Heart right ventricle (tissue), 16 donors: ENCODE data around the gene AGFG2. TPM values are rescaled to one million over a fixed set of nuclear protein-coding genes. Genes with fewer than 3 reads are reported as not detected.
"Not testable (repeated sequence)": the region's sequence is repeated elsewhere in the genome, so short reads cannot be mapped to it uniquely, and the experiment has no call there.

Experiments
- ATAC-seq, 8 donors: fragments of 200-7000 bp; cut with Tn5 transposase; one replicate each; pipeline ENCODE4 v1.9.1; 2020; ENCODE audit warnings: mild to moderate bottlenecking in 8 of 8, moderate library complexity in 8 of 8, moderate number of reproducible peaks in 1 of 8
- DNase-seq, 2 donors: peaks; one replicate each; pipeline ENCODE4 v3.0.0-alpha.2; 2020
- H3K27ac ChIP-seq, 10 donors: fragments of 200-600 bp; sonication (generic) in 2 of 10; one replicate each; pipeline versions ENCODE4 v1.5.0 to v1.8.0; 2020 to 2022; ENCODE audit warnings: mild to moderate bottlenecking in 3 of 10
- H3K27me3 ChIP-seq, 7 donors: fragments of 200-600 bp; one replicate each; pipeline ENCODE4 v1.8.0; 2021 to 2022; ENCODE audit warnings: mild to moderate bottlenecking in 2 of 7
- H3K36me3 ChIP-seq, 9 donors: fragments of 200-600 bp; sonication (generic) in 1 of 9; one replicate each; pipeline versions ENCODE4 v1.5.0 to v1.8.0; 2020 to 2022; ENCODE audit warnings: mild to moderate bottlenecking in 2 of 9
- H3K4me1 ChIP-seq, 9 donors: fragments of 200-600 bp; sonication (generic) in 1 of 9; one replicate each; pipeline versions ENCODE4 v1.5.0 to v1.8.0; 2020 to 2022; ENCODE audit warnings: mild to moderate bottlenecking in 4 of 9
- H3K4me3 ChIP-seq, 10 donors: fragments of 200-600 bp; sonication (generic) in 2 of 10; one replicate each; pipeline versions ENCODE4 v1.5.0 to v1.8.0; 2020 to 2022; ENCODE audit warnings: mild to moderate bottlenecking in 7 of 10, moderate library complexity in 2 of 10
- H3K9me3 ChIP-seq, 11 donors: fragments of 200-600 bp in 10 of 11; sonication (generic) in 2 of 11; one replicate each; pipeline versions ENCODE4 v1.5.0 to v1.8.0; 2013 to 2022; ENCODE audit warnings: mild to moderate bottlenecking in 2 of 11, control low read depth in 1 of 11, moderate library complexity in 1 of 11
- WGBS, 2 donors: extraction: QIAGEN DNeasy Blood & Tissue Kit; methylation state at CpG; one replicate each; pipeline ENCODE4 v1.1.7; 2013; ENCODE audit warnings: inconsistent platforms in 1 of 2; 5-methylcytosine and 5-hydroxymethylcytosine counted together
- intact Hi-C, 10 donors: fragments of 100-400 bp; cut with DNase I; formaldehyde crosslinking; loops; one replicate each; pipeline versions ENCODE4 v1.11.1 to v1.14.2; 2022
- polyA plus RNA-seq, 2 donors: library from polyadenylated mRNA; stranded (reverse); fragments of 200-250 nt; gene quantifications; one replicate each; pipeline ENCODE4 v1.2.3, GENCODE V29; 2013
- total RNA-seq, 10 donors: library from RNA; stranded (reverse); fragmentation: NEBNext Ultra II Directional in 3 of 10; extraction: Animal tissue kit (Norgen Biotek cat#: 25700) in 3 of 10; gene quantifications; one replicate each; pipeline versions ENCODE4 v1.2.1 to v1.2.4, GENCODE V29; 2021 to 2023
- TF ChIP-seq, protein P1 (sequence below), 9 donors: fragments of 200-600 bp; sonication (generic) in 2 of 9; IDR thresholded peaks; one replicate each; pipeline versions ENCODE4 v1.5.0 to v1.8.0; 2021 to 2022; ENCODE audit warnings: antibody characterized with exemption in 9 of 9, mild to moderate bottlenecking in 5 of 9, moderate library complexity in 1 of 9
- donor health status: Arrhythmogenic right ventricular cardiomyopathy.
- donor health status: ischemic (EF 13 %, LVEDD 7.1; RV severe dilation, severe dysfunction).
- donor health status: healthy with polysubstance abuse.
- donor health status: DM: no; HTN: yes; CAD: no.
- donor health status: DM: no; HTN: no; CAD: no.
- donor health status: ischemic (EF 25% LVEDD 6.9; RV normal size, moderate dysfunction).
- donor health status: ischemic (EF 25% LVEDD 5.7; RV mildly dilated, moderate dysfunction).
- donor health status: healthy.
- donor health status: DM: yes; HTN: yes; CAD: no.
- donor health status: Ischemic cardiomyopathy.
- donor health status: ischemic (EF 35%, LVEDD 5.7; RV mildly dilated, moderate dysfunction).
- donor health status: nonischemic (EF 11% LVEDD 7.7; RV severe dilation, severe dysfunction).
- donor health status: DM: yes; HTN: yes; CAD: no.
- donor health status: PGD.
- donor health status: ischemic (EF 29% LVEDD 5.4; RV normal size, mild dysfunction).
- donor health status: nonischemic (EF 23%, LVEDD 6.1; RV moderate dilation, normal function).

Gene AGFG2
- total and polyA plus RNA-seq, 12 donors = 9.9 to 35.8 (median 27.3) TPM

DNA sequence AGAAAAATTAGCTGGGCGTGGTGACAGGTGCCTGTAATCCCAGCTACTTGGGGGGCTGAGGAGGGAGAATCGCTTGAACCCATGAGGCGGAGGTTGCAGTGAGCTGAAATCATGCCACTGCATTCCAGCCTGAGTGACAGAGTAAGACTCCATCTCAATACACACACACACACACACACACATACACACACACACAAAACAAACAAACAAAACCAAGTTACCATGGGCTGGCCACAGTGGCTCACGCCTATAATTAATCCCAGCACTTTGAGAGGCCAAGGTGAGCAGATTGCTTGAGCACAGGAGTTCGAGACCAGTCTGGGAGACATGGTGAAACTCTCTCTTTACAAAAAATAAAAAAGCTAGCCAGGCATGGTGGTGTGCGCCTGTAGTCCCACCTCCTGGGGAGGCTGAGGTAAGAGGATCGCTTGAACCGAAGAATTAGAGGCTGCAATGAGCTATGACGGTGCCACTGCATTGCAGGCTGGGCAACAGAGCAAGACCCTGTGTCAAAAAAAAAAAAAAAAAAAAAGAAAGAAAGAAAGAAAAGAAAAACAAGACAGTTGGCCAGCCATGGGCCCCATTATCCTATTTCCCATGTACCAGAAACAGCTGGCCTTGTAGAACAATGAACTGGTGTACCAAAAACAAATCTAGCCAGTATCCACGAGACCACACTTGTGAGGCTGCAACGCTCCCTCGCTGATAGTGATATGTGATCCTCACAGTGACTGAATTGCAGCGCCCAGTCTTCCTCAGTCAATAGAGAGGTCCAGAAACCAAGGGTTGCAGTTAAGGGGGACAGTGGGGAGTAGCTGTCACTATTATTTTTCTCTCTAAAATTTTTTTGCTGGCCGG lies 6.6 kb upstream of the AGFG2 start:
- ATAC-seq = no peak
- Histone ChIP-seq H3K4me1 (no peaks in the 10 kb centered on the region), H3K27me3 (peaks cover 0 to 4% (median 0%) of the 10 kb centered on the region in 7 donors), H3K27ac (no peak overlapping the region), H3K4me3 (no peak overlapping the region), H3K9me3 (no peaks in the 10 kb centered on the region), H3K36me3 (no peaks in the 10 kb centered on the region)
- intact Hi-C loops = no loop called here
- DNase-seq = no peak
- 84 to 86% methylated on average over 14 of the region's 14 CpGs for WGBS, 2 donors
- TF ChIP-seq, protein P1, sequence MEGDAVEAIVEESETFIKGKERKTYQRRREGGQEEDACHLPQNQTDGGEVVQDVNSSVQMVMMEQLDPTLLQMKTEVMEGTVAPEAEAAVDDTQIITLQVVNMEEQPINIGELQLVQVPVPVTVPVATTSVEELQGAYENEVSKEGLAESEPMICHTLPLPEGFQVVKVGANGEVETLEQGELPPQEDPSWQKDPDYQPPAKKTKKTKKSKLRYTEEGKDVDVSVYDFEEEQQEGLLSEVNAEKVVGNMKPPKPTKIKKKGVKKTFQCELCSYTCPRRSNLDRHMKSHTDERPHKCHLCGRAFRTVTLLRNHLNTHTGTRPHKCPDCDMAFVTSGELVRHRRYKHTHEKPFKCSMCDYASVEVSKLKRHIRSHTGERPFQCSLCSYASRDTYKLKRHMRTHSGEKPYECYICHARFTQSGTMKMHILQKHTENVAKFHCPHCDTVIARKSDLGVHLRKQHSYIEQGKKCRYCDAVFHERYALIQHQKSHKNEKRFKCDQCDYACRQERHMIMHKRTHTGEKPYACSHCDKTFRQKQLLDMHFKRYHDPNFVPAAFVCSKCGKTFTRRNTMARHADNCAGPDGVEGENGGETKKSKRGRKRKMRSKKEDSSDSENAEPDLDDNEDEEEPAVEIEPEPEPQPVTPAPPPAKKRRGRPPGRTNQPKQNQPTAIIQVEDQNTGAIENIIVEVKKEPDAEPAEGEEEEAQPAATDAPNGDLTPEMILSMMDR (IDR thresholded peaks at IDR 0.05) = no peak

DNA sequence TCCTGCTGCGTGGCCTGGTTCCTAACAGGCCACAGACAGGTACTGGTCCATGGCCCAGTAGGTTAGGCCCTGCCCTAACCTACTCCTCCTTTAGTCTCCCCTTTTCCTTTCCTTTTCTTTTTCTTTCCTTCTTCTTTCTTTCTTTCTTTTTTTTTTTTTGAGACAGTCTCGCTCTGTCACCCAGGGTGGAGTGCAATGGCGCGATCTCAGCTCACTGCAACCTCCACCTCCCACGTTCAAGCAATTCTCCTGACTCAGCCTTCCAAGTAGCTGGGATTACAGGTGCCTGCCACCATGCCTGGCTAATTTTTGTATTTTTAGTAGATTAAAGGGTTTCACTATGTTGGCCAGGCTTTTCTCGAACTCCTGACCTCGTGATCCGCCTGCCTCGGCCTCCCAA lies 3.0 kb upstream of the AGFG2 start:
- WGBS, 2 donors = 92 to 94% methylated on average over 9 of the region's 9 CpGs
- H3K27me3 ChIP-seq, ATAC-seq, DNase-seq, H3K27ac ChIP-seq, H3K4me3 ChIP-seq, H3K9me3 ChIP-seq, H3K36me3 ChIP-seq: not testable (repeated sequence)
- peaks cover 6 to 21% (median 15%) of the 10 kb centered on the region in 9 donors for H3K4me1 ChIP-seq
- intact Hi-C loops = loop anchor here in 1 of 10 donors (5.0 kb wide), 1 partner anchor 59 kb away; the partner anchor contains the start of gene TSC22D4

DNA sequence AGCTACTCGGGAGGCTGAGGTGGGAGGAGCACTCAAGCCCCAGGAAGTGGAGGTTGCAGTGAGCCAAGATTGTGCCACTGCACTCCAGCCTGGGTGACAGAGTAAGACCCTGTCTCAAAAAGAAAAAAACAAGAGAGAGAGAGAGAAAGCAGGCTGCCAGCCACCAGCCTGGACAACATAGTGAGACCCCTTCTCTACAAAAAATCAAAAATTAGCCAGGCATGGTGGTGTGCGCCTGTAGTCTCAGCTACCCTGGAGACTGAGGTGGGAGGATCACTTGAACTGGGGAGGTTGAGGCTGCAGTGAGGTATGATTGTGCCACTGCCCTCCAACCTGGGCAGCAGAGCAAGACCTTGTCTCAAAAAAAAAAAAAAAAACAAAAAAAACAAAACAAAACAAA lies 2.3 kb upstream of the AGFG2 start:
- H3K4me1 ChIP-seq = peaks cover 6 to 22% (median 15%) of the 10 kb centered on the region in 9 donors
- DNase-seq, H3K9me3 ChIP-seq, H3K27ac ChIP-seq, H3K4me3 ChIP-seq, H3K27me3 ChIP-seq, ATAC-seq, H3K36me3 ChIP-seq: not testable (repeated sequence)
- 83 to 92% methylated on average over 2 of the region's 2 CpGs for WGBS, 2 donors
- intact Hi-C loops = loop anchor here in 1 of 10 donors (5.0 kb wide), 1 partner anchor 59 kb away; the partner anchor contains the start of gene TSC22D4

DNA sequence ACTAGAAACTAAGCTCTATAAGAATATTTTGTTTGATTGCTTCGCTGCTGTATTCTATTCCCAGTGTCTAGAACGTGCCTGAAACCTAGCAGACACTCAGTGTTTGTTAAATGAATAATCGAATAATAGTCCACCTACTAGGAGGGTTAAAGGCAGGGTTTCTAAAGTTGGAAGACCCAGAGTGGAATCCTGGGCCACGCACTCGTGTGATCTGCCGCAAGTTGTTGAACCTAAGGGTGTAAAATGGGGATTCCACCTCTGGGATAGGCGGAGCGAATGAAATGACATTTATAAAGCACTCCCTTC lies 702 bp upstream of the AGFG2 start:
- 9% methylated on average over 8 of the region's 8 CpGs for WGBS, 2 donors
- intact Hi-C loops = loop anchor here in 2 of 10 donors (2.0 to 5.0 kb wide), 2 partner anchors 48 to 61 kb away; partner anchors contain the start of genes FBXO24 (in 1 of the 2), LRCH4 (in 1 of the 2) and TSC22D4 (in 1 of the 2)
- TF ChIP-seq, protein P1 (IDR thresholded peaks at IDR 0.05) = no peak
- H3K4me3 ChIP-seq = peak overlapping the region in 7 of 10 donors; percentile 4 to 94 (median 40)
- no peaks in the 10 kb centered on the region for H3K36me3 ChIP-seq
- peak overlapping the region in 5 of 10 donors; percentile 14 to 69 (median 42) for H3K27ac ChIP-seq
- H3K4me1 ChIP-seq = peaks cover 6 to 22% (median 15%) of the 10 kb centered on the region in 9 donors
- DNase-seq (no peak), ATAC-seq (no peak)
- peaks cover 0 to 1% (median 0%) of the 10 kb centered on the region in 7 donors for H3K27me3 ChIP-seq
- H3K9me3 ChIP-seq = no peaks in the 10 kb centered on the region

DNA sequence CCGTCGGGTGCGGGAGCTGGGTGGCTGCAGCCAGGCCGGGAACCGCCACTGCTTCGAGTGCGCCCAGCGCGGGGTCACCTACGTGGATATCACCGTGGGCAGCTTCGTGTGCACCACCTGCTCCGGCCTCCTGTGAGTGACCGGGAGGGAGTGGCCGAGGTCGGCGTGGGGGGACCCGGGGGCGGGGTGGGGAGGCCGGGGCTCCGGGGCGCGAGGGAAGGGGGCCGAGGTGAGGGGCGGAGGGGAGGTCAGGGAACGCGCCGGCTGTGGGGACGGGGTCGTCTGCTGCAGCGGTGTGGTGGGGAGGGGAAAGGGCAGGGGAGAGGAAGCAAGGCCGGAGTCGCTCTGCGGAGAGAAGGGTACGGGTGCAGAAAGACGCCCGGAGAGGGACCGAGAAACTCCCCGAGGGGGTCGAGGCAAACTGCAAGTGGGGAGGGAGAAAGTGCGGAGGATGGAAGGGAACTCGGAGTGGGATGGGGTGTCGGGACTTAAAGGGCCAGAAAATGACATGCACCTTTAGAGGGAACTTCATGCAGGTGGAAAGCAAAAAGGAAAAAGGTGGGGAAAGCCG lies 518 bp downstream of the AGFG2 start:
- H3K9me3 ChIP-seq = no peaks in the 10 kb centered on the region
- DNase-seq (no peak), ATAC-seq (no peak)
- H3K27me3 ChIP-seq = no peaks in the 10 kb centered on the region
- peak overlapping the region in 9 of 10 donors; percentile 59 to 84 (median 75) for H3K27ac ChIP-seq
- H3K4me1 ChIP-seq = peaks cover 6 to 34% (median 22%) of the 10 kb centered on the region in 9 donors
- 1 to 2% methylated on average over 36 to 44 of the region's 44 CpGs for WGBS, 2 donors
- intact Hi-C loops = loop anchor here in 2 of 10 donors (2.0 to 5.0 kb wide), 2 partner anchors 47 to 62 kb away; partner anchors contain the start of genes FBXO24 (in 1 of the 2), LRCH4 (in 1 of the 2) and TSC22D4 (in 1 of the 2)
- H3K36me3 ChIP-seq = no peaks in the 10 kb centered on the region
- peak overlapping the region; percentile 64 to 94 (median 84) for H3K4me3 ChIP-seq
- TF ChIP-seq, protein P1 (IDR thresholded peaks at IDR 0.05) = no peak
